ENCODE results near the gene RC3H1. TPM values are rescaled to one million over a fixed set of nuclear protein-coding genes. Genes with fewer than 3 reads are reported as not detected.

The RC3H1 gene
- total RNA-seq, 1 donor from 2014 or later: 22.8 TPM

GRCh38 chr1:173887627-173888026 lies 134.5 kb downstream of the RC3H1 start:
- no peak for DNase-seq (ENCODE audit: extremely low read depth, low read depth, low spot score)

GRCh38 chr1:173886746-173887611 lies 135.2 kb downstream of the RC3H1 start:
- DNase-seq (ENCODE audit: extremely low read depth, low read depth, low spot score): no peak

GRCh38 chr1:173884701-173885100 lies 137.5 kb downstream of the RC3H1 start:
- DNase-seq (ENCODE audit: extremely low read depth, low read depth, low spot score): no peak

Other genes with a start within 250 kb of the RC3H1 start
- gene DARS2, start 197.7 kb downstream of the RC3H1 start, total RNA-seq: 18.8 and 18.9 TPM in 2 replicates
- 5.3 and 5.4 TPM in 2 replicates for gene CENPL, start 197.5 kb downstream of the RC3H1 start, total RNA-seq
- 229 and 265 TPM in 2 replicates for gene GAS5, start 154.4 kb downstream of the RC3H1 start, total RNA-seq
- gene ZBTB37, start 154.0 kb downstream of the RC3H1 start, total RNA-seq: 4.6 and 5.0 TPM in 2 replicates
- 0.18 TPM in 1 of 2 replicates, not detected in the other for gene SERPINC1, start 105.0 kb downstream of the RC3H1 start, total RNA-seq
- gene RABGAP1L, start 137.2 kb upstream of the RC3H1 start, total RNA-seq: 26.6 and 29.5 TPM in 2 replicates

All from glomerular endothelial cell (primary cell).